HG02571 (cell line): ENCODE results near the gene HS3ST3A1.

Source experiments
- ATAC-seq: cut with Tn5 transposase; IDR thresholded peaks from one replicate; pipeline ENCODE4 v1.9.1; 2021; ENCODE audit warnings: mild to moderate bottlenecking, moderate library complexity; ENCODE audit not compliant: unreplicated experiment

HS3ST3A1 gene

GRCh38 chr17:13598353-13599167, 3.2 kb downstream of the HS3ST3A1 start:
- ATAC-seq = no peak

DNA sequence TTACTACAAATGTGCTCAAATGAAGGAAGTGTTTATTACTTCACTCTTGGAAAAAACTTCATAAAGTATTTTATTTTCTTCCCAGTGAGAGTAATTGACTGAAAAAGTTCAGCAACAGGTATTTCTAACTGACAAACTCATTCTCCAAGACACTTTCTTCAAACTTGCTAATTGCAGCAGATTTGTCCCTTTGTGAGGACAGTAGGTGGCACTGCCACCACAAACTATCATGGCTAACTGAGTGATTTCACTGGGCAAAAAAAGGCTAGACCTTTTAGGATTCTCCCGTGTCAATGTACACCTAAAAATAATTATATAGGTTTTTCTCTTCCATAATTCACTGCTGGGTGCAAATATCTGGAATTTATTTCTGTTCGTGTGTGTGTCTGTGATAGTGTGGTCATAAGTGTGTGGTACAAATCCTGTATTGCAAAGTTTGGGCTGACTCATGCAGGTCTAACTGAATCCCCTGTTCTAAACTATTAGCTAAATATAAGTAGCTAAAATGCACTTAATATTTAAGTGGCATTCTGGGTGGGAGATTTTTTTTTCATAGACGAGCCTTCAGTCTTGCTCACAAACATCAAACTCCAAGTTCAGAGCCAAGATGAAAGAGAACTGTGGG, 3.9 kb downstream of the HS3ST3A1 start:
- no peak for ATAC-seq

DNA sequence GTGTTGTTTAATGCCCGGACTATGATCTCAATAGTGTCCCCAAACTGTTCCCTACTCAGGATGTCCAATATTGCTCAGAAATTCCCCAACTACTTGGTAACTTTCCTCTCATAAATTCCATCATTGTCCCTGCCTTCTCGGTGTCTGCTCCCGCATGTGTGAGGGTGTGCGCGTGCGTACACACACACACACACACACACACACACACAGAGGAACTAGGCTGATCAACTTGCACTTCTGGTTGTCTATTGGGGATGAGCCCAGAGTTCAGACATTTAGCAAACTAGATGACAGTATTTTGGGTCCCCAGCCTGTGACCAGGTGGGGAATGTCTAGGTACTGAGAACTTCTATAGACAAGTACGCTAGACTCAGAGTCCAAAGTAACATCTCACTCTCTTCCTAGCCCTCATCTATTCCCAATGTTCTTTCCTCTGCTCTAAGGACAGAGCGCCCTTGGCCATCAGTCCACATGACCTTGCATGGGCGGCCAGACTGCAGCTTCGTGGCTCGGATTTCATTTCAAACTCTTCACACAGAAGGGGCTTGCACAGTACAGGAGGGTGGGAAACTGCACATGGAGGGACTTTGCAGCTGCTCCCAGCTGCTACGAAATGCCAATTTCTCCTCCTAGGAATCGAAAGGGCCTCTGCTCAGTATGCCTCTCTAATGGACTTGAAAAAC, 5.3 kb downstream of the HS3ST3A1 start:
- no peak for ATAC-seq

GRCh38 chr17:13595599-13595899, 6.2 kb downstream of the HS3ST3A1 start:
- ATAC-seq = no peak

GRCh38 chr17:13594762-13595598, 6.7 kb downstream of the HS3ST3A1 start:
- ATAC-seq = no peak

- no peak for ATAC-seq
Observed at GRCh38 chr17:13594310-13594709, 7.4 kb downstream of the HS3ST3A1 start.

DNA sequence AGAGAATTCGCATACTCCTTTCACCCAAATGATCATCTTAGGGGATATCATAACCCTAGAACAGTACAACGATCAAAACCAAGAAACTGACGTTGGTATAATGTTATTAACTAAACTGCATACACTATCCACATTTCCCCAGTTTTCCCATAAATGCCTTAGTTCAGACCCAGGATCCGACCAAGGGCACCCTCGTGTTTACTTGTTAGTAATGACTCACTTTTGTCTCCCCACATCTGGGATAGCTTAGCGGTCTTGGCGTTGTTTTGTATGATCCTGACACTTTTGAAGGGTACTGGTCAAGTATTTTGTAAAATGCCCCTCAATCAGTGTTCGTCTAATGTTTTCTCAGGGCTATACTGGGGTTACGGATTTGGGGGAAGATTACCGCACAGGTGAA, 8.0 kb downstream of the HS3ST3A1 start:
- no peak for ATAC-seq

- no peak for ATAC-seq
Observed at GRCh38 chr17:13593021-13593751, 8.5 kb downstream of the HS3ST3A1 start.

- ATAC-seq = no peak
Observed at GRCh38 chr17:13592427-13592826, 9.3 kb downstream of the HS3ST3A1 start.

- no peak for ATAC-seq
Observed at GRCh38 chr17:13590441-13590840, 11.3 kb downstream of the HS3ST3A1 start.

DNA sequence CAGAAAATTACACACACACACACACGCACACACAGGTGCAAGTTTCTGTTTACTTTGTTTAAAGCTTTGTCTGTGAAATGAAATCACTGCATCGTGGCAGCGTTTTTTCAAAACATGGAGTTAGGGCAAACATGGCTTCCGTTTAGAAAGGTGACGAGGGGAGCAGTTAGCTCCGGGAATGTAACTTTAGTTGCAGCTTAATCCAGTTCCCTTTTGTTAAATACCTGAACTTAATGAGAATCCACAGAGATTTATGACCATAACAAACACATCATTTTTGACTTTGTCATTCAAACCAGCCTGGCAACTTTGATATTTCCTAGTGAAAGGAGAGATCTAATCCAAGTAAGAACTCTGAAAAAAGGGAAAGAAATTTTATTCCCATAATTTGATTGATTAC, 12.1 kb downstream of the HS3ST3A1 start:
- ATAC-seq = no peak

- no peak for ATAC-seq
Observed at GRCh38 chr17:13587487-13588338, 14.0 kb downstream of the HS3ST3A1 start.

DNA sequence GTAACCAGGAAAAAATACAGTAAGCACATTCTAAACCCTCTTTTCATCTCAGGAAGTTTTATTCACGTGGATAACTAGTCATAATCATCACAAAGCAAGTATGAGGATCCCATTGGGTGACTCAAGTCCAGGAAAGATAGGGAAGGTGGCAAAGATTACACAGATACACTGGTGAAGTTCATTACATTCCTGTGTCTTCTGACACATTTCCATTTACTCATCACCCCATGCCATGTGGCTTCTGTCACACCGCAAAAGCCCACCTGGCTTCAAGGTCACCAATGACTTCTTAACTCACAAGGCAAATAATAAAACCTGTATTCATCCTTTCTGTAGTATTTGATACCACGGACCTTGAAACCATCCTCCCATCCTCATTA, 17.0 kb downstream of the HS3ST3A1 start:
- no peak for ATAC-seq

- no peak for ATAC-seq
Observed at GRCh38 chr17:13583996-13584700, 17.6 kb downstream of the HS3ST3A1 start.

DNA sequence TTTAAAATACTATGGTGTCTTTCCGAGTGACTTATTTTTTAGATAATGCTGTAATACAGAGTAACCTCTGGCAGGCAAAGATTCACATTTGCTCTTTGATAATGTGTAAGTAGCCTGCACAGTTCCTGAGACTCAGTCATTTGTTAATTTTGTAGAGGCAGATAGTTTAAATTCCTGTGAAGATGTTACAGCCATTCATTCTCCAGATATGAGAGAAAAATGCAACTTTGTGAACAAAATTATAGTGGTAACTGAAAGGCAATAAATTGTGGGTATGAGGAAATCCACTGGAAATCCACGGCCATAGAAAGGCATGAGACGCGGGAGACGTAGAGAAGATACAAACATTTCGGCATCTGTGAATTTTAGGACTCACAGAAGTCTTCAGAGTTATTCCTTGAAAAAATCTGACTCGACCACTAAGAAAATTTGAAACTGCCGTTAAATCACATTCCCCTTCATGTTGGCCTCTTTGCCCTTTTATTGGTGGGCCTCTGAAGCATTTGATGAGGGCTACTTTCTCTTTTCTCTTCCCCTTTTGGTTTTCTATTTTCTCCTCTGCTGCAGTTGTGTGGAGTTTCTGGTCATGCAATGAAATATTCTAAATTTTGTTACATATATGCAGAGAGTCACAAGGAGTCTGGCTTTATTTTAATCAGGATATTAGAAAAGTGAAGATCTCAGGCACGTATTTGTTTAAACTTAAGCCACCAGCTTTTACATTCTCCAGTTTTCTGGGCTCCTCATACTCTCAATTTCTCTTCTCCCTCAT, 18.8 kb downstream of the HS3ST3A1 start:
- no peak for ATAC-seq

- ATAC-seq = no peak
Observed at GRCh38 chr17:13581925-13582324, 19.8 kb downstream of the HS3ST3A1 start.

DNA sequence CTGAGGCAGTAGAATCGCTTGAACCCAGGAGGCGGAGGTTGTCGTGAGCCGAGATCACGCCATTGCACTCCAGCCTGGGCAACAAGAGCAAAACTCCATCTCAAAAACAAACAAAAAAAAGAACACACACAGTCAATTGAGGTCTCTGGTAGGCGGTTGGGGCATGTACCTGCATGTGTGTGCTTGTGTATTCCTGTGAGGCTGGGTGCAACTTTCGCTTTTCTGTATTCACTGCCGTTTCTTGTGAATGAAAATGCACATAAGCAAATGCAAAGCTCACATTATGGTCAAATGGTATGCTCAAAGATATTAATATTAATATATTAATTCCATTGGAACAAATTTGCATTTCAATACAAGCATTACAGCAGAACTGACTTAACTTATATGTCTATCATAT, 20.9 kb downstream of the HS3ST3A1 start:
- ATAC-seq = no peak
